Measurements from ENCODE around the gene MTAP.

MTAP gene

DNA sequence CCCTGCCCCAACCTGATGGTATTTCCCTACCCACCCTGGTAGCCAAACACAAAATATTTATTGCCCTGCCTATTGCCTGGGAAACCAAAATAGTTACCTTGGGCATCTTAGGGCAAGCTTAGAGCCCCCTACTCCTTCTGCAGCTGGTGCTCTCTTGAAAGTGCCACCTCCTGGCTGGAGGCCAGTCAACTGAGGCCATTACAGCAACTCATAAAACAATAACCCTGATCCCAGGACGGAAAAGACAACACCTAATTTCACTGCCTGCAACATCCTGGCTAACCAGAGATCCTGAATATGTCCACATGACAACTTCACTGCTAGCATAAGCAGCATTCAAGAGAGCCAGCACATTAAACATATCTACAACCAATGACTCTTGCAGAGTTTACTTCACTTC is 38.7 kb downstream of the MTAP start:
- H3K27ac ChIP-seq (ENCODE audit: low read depth, low read length): no peak overlapping the region
- no peaks in the 10 kb centered on the region for H3K79me2 ChIP-seq (ENCODE audit: control insufficient read depth, low read length)
- no peaks in the 10 kb centered on the region for H3K27me3 ChIP-seq (ENCODE audit: control insufficient read depth, low read length)
- H3K36me3 ChIP-seq (ENCODE audit: control insufficient read depth, low read length): no peaks in the 10 kb centered on the region
- TF ChIP-seq EZH2phosphoT487 (IDR thresholded peaks at IDR 0.05; ENCODE audit: borderline replicate concordance, low read length) (no peak), CTCF (IDR thresholded peaks at IDR 0.05; ENCODE audit: low read depth, low read length, poor library complexity, severe bottlenecking) (no peak)
- no peak overlapping the region for H3K4me3 ChIP-seq (ENCODE audit: low read length)
- no peaks in the 10 kb centered on the region for H3K9me2 ChIP-seq (replicated peaks; ENCODE audit: control insufficient read depth, low read length)
- no peaks in the 10 kb centered on the region for H3F3A ChIP-seq (ENCODE audit: control insufficient read depth, insufficient read depth)
- H3K4me2 ChIP-seq (ENCODE audit: low read length): no peak overlapping the region
- H3K9me3 ChIP-seq (ENCODE audit: control insufficient read depth, insufficient read depth, low read length): no peaks in the 10 kb centered on the region
- no peaks in the 10 kb centered on the region for H4K20me1 ChIP-seq (ENCODE audit: control insufficient read depth, insufficient read depth, low read depth, low read length)
- H3K4me1 ChIP-seq (ENCODE audit: control insufficient read depth, low read length): no peaks in the 10 kb centered on the region

DNA sequence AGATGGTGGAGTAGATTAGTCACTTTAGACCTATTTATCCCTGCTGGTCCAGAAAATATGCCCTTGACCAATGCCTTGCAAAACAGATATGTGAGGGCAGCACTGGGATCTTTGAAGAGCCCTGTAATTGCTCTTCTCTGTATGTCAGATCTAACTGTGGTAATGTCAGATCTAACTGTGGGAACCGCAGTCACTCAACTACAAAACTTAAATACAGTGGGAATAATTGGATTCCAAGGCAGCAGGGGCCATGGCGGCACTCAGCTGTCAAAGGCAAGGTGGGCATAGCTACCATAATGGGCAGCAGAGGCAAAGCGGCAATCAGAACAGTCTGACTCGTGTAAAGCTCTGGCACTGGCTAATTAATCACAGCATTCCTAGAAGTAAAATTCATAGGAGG is 46.2 kb downstream of the MTAP start:
- TF ChIP-seq EZH2phosphoT487 (IDR thresholded peaks at IDR 0.05; ENCODE audit: borderline replicate concordance, low read length) (no peak), CTCF (IDR thresholded peaks at IDR 0.05; ENCODE audit: low read depth, low read length, poor library complexity, severe bottlenecking) (no peak)
- Histone ChIP-seq H3K4me2 (ENCODE audit: low read length) (no peak overlapping the region), H3K36me3 (ENCODE audit: control insufficient read depth, low read length) (no peaks in the 10 kb centered on the region), H3K9me2 (replicated peaks; ENCODE audit: control insufficient read depth, low read length) (no peaks in the 10 kb centered on the region), H3K27ac (ENCODE audit: low read depth, low read length) (no peak overlapping the region), H3K9me3 (ENCODE audit: control insufficient read depth, insufficient read depth, low read length) (no peaks in the 10 kb centered on the region), H3K27me3 (ENCODE audit: control insufficient read depth, low read length) (no peaks in the 10 kb centered on the region), H4K20me1 (ENCODE audit: control insufficient read depth, insufficient read depth, low read depth, low read length) (no peaks in the 10 kb centered on the region), H3F3A (ENCODE audit: control insufficient read depth, insufficient read depth) (no peaks in the 10 kb centered on the region), H3K4me1 (ENCODE audit: control insufficient read depth, low read length) (no peaks in the 10 kb centered on the region), H3K79me2 (ENCODE audit: control insufficient read depth, low read length) (no peaks in the 10 kb centered on the region), H3K4me3 (ENCODE audit: low read length) (no peak overlapping the region)

- H3K79me2 ChIP-seq (ENCODE audit: control insufficient read depth, low read length): no peaks in the 10 kb centered on the region
- no peaks in the 10 kb centered on the region for H3F3A ChIP-seq (ENCODE audit: control insufficient read depth, insufficient read depth)
- H3K9me2 ChIP-seq (replicated peaks; ENCODE audit: control insufficient read depth, low read length): no peaks in the 10 kb centered on the region
- no peaks in the 10 kb centered on the region for H3K9me3 ChIP-seq (ENCODE audit: control insufficient read depth, insufficient read depth, low read length)
- no peak overlapping the region for H3K27ac ChIP-seq (ENCODE audit: low read depth, low read length)
- TF ChIP-seq CTCF (IDR thresholded peaks at IDR 0.05; ENCODE audit: low read depth, low read length, poor library complexity, severe bottlenecking): no peak
- TF ChIP-seq EZH2phosphoT487 (IDR thresholded peaks at IDR 0.05; ENCODE audit: borderline replicate concordance, low read length): no peak
- H4K20me1 ChIP-seq (ENCODE audit: control insufficient read depth, insufficient read depth, low read depth, low read length): no peaks in the 10 kb centered on the region
- H3K4me2 ChIP-seq (ENCODE audit: low read length): no peak overlapping the region
- H3K27me3 ChIP-seq (ENCODE audit: control insufficient read depth, low read length): no peaks in the 10 kb centered on the region
- H3K36me3 ChIP-seq (ENCODE audit: control insufficient read depth, low read length): no peaks in the 10 kb centered on the region
- no peak overlapping the region for H3K4me3 ChIP-seq (ENCODE audit: low read length)
- H3K4me1 ChIP-seq (ENCODE audit: control insufficient read depth, low read length): no peaks in the 10 kb centered on the region
These were observed 50.3 kb downstream of the MTAP start for GRCh38 chr9:21852754-21853153.

- Histone ChIP-seq H3K4me1 (ENCODE audit: control insufficient read depth, low read length) (no peaks in the 10 kb centered on the region), H3K4me2 (ENCODE audit: low read length) (no peak overlapping the region), H3K79me2 (ENCODE audit: control insufficient read depth, low read length) (no peaks in the 10 kb centered on the region), H3K27ac (ENCODE audit: low read depth, low read length) (no peak overlapping the region), H3K9me2 (replicated peaks; ENCODE audit: control insufficient read depth, low read length) (no peaks in the 10 kb centered on the region), H3K27me3 (ENCODE audit: control insufficient read depth, low read length) (no peaks in the 10 kb centered on the region), H3K36me3 (ENCODE audit: control insufficient read depth, low read length) (no peaks in the 10 kb centered on the region), H3F3A (ENCODE audit: control insufficient read depth, insufficient read depth) (no peaks in the 10 kb centered on the region), H3K9me3 (ENCODE audit: control insufficient read depth, insufficient read depth, low read length) (no peaks in the 10 kb centered on the region), H4K20me1 (ENCODE audit: control insufficient read depth, insufficient read depth, low read depth, low read length) (no peaks in the 10 kb centered on the region), H3K4me3 (ENCODE audit: low read length) (no peak overlapping the region)
- no peak for TF ChIP-seq CTCF (IDR thresholded peaks at IDR 0.05; ENCODE audit: low read depth, low read length, poor library complexity, severe bottlenecking)
These were observed 51.0 kb downstream of the MTAP start for GRCh38 chr9:21853414-21853813.

Measured in DOHH2 (cell line).